ENCODE measurements around the gene BRD1.

DNA sequence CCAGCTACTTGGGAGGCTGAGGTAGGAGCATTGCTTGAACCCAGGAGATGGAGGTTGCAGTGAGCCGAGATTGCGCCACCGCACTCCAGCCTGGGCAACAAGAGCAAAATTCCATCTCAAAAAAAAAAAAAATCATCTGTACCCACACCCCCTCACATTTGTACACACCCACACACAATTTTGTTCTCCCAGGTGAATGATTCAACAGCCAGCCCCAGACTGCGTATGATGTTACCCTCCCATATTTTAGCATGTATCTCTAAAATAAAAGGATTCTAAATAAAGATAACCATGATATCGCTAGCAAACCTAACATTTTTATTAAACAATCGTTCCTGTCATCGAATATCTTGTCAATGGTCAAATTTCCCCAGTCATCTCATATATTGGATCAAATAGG, 65.8 kb downstream of the BRD1 start:
- TF ChIP-seq EZH2 (IDR thresholded peaks at IDR 0.05; ENCODE audit: low read depth, unreplicated experiment) (no peak), EZH2phosphoT487 (IDR thresholded peaks at IDR 0.05; ENCODE audit: unreplicated experiment) (no peak), CTCF (conservative IDR thresholded peaks at IDR 0.05; ENCODE audit: low read depth in 2 of 2) (no peak), POLR2AphosphoS5 (IDR thresholded peaks at IDR 0.05; ENCODE audit: low read depth) (no peak)
- TF ChIP-seq, protein P1, sequence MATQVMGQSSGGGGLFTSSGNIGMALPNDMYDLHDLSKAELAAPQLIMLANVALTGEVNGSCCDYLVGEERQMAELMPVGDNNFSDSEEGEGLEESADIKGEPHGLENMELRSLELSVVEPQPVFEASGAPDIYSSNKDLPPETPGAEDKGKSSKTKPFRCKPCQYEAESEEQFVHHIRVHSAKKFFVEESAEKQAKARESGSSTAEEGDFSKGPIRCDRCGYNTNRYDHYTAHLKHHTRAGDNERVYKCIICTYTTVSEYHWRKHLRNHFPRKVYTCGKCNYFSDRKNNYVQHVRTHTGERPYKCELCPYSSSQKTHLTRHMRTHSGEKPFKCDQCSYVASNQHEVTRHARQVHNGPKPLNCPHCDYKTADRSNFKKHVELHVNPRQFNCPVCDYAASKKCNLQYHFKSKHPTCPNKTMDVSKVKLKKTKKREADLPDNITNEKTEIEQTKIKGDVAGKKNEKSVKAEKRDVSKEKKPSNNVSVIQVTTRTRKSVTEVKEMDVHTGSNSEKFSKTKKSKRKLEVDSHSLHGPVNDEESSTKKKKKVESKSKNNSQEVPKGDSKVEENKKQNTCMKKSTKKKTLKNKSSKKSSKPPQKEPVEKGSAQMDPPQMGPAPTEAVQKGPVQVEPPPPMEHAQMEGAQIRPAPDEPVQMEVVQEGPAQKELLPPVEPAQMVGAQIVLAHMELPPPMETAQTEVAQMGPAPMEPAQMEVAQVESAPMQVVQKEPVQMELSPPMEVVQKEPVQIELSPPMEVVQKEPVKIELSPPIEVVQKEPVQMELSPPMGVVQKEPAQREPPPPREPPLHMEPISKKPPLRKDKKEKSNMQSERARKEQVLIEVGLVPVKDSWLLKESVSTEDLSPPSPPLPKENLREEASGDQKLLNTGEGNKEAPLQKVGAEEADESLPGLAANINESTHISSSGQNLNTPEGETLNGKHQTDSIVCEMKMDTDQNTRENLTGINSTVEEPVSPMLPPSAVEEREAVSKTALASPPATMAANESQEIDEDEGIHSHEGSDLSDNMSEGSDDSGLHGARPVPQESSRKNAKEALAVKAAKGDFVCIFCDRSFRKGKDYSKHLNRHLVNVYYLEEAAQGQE (IDR thresholded peaks at IDR 0.05; ENCODE audit: unreplicated experiment), result no peak

All from GM23338 (cell line).